Measurements from ENCODE around the gene S100Z. TPM values are rescaled to one million over a fixed set of nuclear protein-coding genes. Genes with fewer than 3 reads are reported as not detected.

Gene S100Z
- total and polyA plus RNA-seq, 2 of the 8 experiments (the other 6 are each of a cell fraction or from before 2014, with no cell fraction given) = 0.30 TPM; not detected in 1

DNA sequence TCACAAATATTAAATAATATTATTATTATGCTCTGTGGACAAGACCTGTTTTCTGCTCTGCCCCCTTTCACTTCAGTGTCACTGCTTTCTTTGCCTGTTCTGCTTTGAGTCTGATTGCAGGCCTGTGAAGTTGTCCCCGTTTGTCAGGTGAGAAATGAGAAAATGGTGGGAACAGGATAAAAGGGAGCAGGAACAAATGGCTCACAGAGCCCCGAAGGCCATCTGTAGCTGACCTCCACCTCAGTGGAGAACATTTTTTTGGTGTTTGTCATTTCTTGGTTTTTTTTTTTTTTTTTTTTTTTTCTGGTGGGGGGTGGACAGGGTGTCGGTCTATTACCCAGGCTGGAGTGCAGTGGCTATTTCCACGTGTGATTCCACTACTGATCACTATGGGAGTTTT lies 13.2 kb upstream of the S100Z start:
- H3K4ac ChIP-seq (replicated peaks; ENCODE audit: insufficient read length, low read depth, low read length) = no peak overlapping the region
- H4K91ac ChIP-seq (replicated peaks; ENCODE audit: insufficient read length, low read length) = no peak overlapping the region
- no peak overlapping the region for H2AFZ ChIP-seq (ENCODE audit: low read length)
- no peak overlapping the region for H3K18ac ChIP-seq (ENCODE audit: extremely low read depth, low read length)
- H2AK5ac ChIP-seq (ENCODE audit: low read depth, low read length) = no peak overlapping the region
- CTCF ChIA-PET (ENCODE audit: partially characterized antibody) = interaction anchor here (1.0 kb wide), 1 partner anchor 63 kb away, joined by 6 read pairs; no protein-coding TSS in a partner anchor
- DNase-seq (ENCODE audit: low read depth in 1 of 2, low spot score in 2 of 2) (no peak), FAIRE-seq (no peak)
- TF ChIP-seq CREB1 (IDR thresholded peaks at IDR 0.05) (no peak), ZNF274 (IDR thresholded peaks at IDR 0.05; ENCODE audit: borderline replicate concordance, extremely low read depth, low read length) (no peak), SAP30 (IDR thresholded peaks at IDR 0.05; ENCODE audit: insufficient read depth, insufficient replicate concordance, low read length) (no peak), HDAC6 (IDR thresholded peaks at IDR 0.05; ENCODE audit: low read depth, low read length) (no peak)
- TF ChIP-seq, protein P1, sequence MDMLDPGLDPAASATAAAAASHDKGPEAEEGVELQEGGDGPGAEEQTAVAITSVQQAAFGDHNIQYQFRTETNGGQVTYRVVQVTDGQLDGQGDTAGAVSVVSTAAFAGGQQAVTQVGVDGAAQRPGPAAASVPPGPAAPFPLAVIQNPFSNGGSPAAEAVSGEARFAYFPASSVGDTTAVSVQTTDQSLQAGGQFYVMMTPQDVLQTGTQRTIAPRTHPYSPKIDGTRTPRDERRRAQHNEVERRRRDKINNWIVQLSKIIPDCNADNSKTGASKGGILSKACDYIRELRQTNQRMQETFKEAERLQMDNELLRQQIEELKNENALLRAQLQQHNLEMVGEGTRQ (IDR thresholded peaks at IDR 0.05; ENCODE audit: low read length) = no peak
- TF ChIP-seq, protein P2, sequence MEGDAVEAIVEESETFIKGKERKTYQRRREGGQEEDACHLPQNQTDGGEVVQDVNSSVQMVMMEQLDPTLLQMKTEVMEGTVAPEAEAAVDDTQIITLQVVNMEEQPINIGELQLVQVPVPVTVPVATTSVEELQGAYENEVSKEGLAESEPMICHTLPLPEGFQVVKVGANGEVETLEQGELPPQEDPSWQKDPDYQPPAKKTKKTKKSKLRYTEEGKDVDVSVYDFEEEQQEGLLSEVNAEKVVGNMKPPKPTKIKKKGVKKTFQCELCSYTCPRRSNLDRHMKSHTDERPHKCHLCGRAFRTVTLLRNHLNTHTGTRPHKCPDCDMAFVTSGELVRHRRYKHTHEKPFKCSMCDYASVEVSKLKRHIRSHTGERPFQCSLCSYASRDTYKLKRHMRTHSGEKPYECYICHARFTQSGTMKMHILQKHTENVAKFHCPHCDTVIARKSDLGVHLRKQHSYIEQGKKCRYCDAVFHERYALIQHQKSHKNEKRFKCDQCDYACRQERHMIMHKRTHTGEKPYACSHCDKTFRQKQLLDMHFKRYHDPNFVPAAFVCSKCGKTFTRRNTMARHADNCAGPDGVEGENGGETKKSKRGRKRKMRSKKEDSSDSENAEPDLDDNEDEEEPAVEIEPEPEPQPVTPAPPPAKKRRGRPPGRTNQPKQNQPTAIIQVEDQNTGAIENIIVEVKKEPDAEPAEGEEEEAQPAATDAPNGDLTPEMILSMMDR (IDR thresholded peaks at IDR 0.05; ENCODE audit: control extremely low read depth in 1 of 3, insufficient read depth in 1 of 3, low read depth in 1 of 3, low read length in 3 of 3) = no peak
- no peak overlapping the region for H2BK120ac ChIP-seq (replicated peaks; ENCODE audit: low read depth, low read length)
- no peaks in the 10 kb centered on the region; a peak in 2 of 7 replicates for H3K27me3 ChIP-seq (replicated peaks in 1 of 4; ENCODE audit: control insufficient read depth in 3 of 4, extremely low read depth in 1 of 4, insufficient read depth in 3 of 4, low read length in 3 of 4)
- no peak overlapping the region for H2BK20ac ChIP-seq (ENCODE audit: low read length)
- H3K4me2 ChIP-seq (ENCODE audit: insufficient read depth in 1 of 2, low read depth in 2 of 2, low read length in 2 of 2) = no peak overlapping the region
- H3K56ac ChIP-seq (replicated peaks; ENCODE audit: insufficient read length, low read depth, low read length) = no peak overlapping the region
- no peak overlapping the region for H3K27ac ChIP-seq (ENCODE audit: low read depth, low read length)
- no peak overlapping the region for H3K14ac ChIP-seq (ENCODE audit: insufficient read length)
- no peak overlapping the region for H2BK15ac ChIP-seq (ENCODE audit: low read length)
- H3K9ac ChIP-seq (replicated peaks in 1 of 4; ENCODE audit: extremely low read depth in 1 of 4, low read depth in 3 of 4, low read length in 3 of 4) = no peak overlapping the region
- H3K79me2 ChIP-seq (ENCODE audit: control insufficient read depth in 1 of 2, insufficient read depth in 2 of 2, low read length in 2 of 2) = peaks cover 0 to 5% of the 10 kb centered on the region in 2 experiments; a peak in 2 of 4 replicates
- H3K4me3 ChIP-seq (ENCODE audit: extremely low read depth in 1 of 4, insufficient read depth in 2 of 4, low read depth in 3 of 4, low read length in 4 of 4) = no peak overlapping the region
- H2BK5ac ChIP-seq (ENCODE audit: low read depth, low read length) = no peak overlapping the region
- H4K5ac ChIP-seq (ENCODE audit: insufficient read length, low read depth, low read length) = no peak overlapping the region
- POLR2A ChIA-PET (ENCODE audit: partially characterized antibody) = no interaction called here
- peaks cover 2 to 5% of the 10 kb centered on the region in 2 experiments for H4K20me1 ChIP-seq (replicated peaks in 1 of 2; ENCODE audit: control insufficient read depth in 1 of 2, insufficient read depth in 2 of 2, low read length in 2 of 2)
- H3K23me2 ChIP-seq (ENCODE audit: low read depth, low read length) = no peaks in the 10 kb centered on the region
- H4K8ac ChIP-seq (ENCODE audit: extremely low read depth, insufficient read depth, low read length) = no peak overlapping the region
- H3K4me1 ChIP-seq (replicated peaks in 1 of 4; ENCODE audit: control insufficient read depth in 3 of 4, insufficient read depth in 4 of 4, low read length in 3 of 4) = peaks cover 0 to 3% (median 0%) of the 10 kb centered on the region in 4 experiments; a peak in 3 of 7 replicates
- H3K79me1 ChIP-seq (ENCODE audit: low read depth, low read length) = no peaks in the 10 kb centered on the region; the same call in 1 of the 2 replicates
- no peaks in the 10 kb centered on the region for H3K9me3 ChIP-seq (ENCODE audit: insufficient read depth in 2 of 2, low read depth in 1 of 2, low read length in 1 of 2)
- H3K36me3 ChIP-seq (ENCODE audit: control insufficient read depth in 2 of 4, insufficient read depth in 4 of 4, low read length in 3 of 4) = peaks cover 5 to 29% (median 14%) of the 10 kb centered on the region in 4 experiments; a peak in 7 of 8 replicates
- H2BK12ac ChIP-seq (ENCODE audit: low read depth, low read length) = no peak overlapping the region
- WGBS, 2 experiments (ENCODE audit: extremely low coverage in 1 of 2, insufficient coverage in 1 of 2, insufficient read length in 1 of 2, insufficient replicate concordance in 2 of 2, low coverage in 1 of 2, low lambda C conversion rate in 2 of 2, missing lambda C conversion rate in 1 of 2) = 97% methylated on average over 3 of the region's 4 CpGs; no CpG with 5 or more reads in 1 of the 2 experiments
- H3K23ac ChIP-seq (ENCODE audit: insufficient read length) = no peak overlapping the region
